Measurements from ENCODE around the gene MMP23B.
A peak's percentile ranks its signal among the peaks of the same experiment; 100 is the strongest.
"Not testable (repeated sequence)": the region's sequence is repeated elsewhere in the genome, so short reads cannot be mapped to it uniquely, and the experiment has no call there.

The MMP23B gene

DNA sequence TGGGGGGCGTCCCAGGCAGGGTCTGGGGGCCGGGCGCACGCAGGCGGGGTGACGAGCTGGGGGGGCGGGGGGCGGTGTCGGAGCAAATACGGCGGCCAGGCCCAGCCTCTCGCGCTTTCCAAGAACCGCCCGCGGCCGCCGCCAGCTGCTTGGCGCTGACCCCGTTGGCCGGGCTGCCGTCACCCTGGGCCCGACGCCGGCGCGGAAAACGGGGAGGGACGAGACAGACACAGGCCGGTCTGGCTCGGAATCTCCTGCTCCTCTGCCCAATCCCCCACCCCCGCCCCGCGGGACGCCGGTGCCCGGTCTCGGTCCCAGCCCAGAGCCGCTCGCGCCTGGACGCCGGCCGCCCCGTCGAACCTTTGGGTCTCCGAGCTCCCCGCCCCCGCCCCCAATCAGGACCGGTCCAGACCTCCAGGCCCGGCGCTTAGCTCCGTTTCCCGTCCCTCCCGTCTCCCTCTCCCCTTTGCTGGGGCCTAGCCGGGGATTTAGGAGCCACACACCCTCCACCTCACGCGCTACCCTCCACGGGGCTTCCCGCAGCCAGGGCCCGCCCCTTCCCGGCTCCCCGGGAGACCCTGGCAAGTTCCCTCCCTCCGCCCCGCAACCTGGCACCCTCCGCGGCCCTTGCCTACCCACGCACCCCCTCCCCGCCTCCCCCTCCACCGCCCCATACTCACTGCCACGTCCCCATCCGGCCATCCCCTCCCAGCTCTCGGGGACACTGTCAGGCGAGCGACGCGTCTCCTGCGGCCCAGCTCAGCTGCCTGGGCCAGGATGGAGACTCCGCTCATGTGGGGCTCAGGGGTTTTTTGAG lies 800 bp upstream of the MMP23B start:
- DNase-seq (ENCODE audit: low read depth in 3 of 3) = no peak

DNA sequence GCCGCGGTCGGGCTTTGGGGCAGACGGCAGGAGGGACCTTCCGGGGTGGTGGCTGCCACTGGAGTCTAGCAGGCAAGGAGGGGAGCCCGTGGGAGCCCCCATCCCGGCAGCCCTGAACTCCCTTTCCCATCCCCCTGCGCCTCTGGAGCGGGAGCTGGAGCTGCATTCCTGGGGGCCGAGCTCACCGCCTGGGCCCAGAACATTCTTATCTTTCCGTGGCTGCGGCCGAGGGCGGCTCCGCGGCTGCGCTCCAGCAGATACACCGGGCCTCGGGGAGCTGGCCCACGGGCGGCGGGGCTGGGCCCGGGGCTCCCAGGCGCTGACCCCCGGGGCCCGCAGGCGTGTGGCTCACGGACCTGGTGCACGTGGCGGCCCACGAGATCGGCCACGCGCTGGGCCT lies 1.4 kb downstream of the MMP23B start:
- DNase-seq (ENCODE audit: low read depth in 3 of 3) = not testable (repeated sequence)

DNA sequence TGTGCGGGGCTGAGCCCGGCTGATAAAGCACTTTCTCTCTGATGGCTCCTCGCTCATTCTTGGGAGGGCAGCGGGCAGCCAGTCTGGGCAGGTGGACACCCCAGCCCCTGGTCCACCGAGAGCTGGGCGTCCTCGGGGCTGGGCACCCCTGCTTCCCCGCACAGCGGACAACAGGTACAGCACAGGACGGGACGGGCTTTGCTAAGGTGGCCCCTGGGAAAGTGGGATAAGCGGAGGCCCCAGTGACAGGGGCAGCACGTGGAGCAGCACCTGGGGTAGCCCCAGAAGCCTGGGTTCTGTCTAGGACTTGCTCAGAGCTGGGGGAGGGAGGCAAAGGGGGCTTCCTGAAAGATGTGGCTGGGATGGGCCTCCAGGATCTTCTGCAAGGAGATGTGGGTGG lies 2.6 kb downstream of the MMP23B start:
- not testable (repeated sequence) for DNase-seq (ENCODE audit: low read depth in 3 of 3)

DNA sequence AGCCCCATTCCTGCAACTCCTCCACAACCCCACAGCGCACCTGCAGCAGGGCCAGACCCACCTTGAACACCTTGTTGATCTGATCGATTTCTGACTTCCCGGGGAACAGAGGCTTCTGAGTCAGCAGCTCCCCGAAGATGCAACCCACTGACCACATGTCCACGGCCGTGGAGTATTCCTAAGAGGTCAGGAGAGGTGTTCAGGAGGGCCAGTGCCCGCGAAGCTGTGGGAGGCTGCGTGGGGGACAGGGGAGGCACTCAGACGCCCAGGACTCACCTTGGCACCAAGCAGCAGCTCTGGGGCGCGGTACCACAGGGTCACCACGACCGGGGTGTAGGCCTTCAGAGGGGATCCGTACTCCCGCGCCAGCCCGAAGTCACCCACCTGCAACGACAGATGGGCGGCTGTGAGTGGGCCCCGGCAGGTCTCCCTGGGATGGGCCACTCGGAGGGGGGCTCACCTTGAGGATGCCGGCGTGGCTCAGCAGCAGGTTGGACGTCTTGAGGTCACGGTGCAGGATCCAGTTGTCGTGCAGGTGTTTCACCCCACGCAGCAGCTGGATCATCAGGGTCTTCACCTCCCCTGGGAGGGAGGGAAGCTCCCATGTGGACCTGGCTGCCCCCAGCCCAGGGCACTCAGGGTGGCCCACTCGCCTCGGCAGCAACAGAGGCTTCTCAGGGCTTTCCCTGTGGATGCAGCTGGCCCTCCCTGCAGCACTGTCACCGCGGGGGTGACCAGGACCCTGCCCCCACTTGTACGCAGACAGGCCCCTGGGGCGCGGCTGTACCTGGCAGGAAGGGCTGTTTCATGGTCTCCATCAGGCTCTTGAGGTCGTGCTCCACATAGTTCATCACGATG lies 4.9 kb downstream of the MMP23B start:
- not testable (repeated sequence) for DNase-seq (ENCODE audit: low read depth in 3 of 3)

DNA sequence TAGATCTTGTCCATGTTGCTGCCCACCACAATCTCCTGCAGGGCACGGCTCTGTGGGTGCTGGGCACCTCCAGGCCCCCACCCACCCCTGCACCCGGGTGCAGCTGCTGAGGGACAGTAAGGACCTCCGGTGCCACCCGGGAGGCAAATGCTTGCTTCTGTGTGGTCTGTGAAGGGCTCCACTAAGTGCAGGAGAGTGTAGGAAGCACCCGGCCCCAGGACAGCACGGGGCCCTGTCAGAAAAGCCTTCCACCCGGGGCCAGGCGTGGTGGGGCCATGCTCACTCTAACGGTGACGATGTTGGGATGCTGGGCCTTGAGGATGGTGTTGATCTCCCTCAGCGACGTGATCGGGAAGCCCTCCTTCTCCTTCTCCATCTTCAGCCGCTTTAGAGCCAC lies 5.5 kb downstream of the MMP23B start:
- not testable (repeated sequence) for DNase-seq (ENCODE audit: low read depth in 3 of 3)

DNA sequence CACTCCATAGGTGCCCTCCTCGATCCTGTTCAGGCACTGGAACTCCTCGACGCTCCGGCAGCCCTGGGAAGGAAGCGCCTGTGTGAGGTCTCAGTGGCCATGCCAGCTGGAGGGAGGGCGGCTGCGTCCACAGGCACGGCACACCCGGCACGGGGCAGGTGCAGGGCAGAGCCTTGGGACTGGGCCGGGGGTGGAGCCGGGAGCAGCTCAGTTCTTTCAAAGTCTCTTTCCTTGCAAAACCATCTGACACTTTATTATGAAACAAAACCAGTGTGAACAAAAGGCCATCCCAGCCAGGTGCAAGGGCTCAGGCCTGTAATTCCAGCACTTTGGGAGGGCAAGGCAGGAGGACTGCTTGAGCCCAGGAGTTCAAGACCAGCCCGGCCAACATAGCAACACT lies 6.6 kb downstream of the MMP23B start:
- not testable (repeated sequence) for DNase-seq (ENCODE audit: low read depth in 3 of 3)

DNA sequence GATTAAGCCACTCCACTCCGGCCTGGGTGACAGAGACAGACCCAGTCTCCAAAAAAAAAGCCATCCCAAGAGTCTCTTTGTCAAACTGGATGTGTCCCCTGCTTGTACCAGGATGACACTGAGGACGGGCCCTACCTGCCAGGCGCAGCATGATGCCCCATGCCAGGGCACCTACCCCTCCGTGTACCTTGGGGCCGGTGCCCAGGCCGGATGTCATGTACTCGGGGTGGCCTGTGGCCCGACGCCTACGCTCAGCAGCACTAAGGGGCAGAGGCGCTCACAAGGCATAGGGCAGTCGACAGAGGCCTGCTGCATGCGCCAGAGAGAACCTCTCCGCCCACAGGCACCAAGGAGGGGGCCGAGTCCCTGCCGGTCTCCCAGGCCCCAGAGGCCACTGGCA lies 7.4 kb downstream of the MMP23B start:
- DNase-seq (ENCODE audit: low read depth in 3 of 3) = not testable (repeated sequence)

DNA sequence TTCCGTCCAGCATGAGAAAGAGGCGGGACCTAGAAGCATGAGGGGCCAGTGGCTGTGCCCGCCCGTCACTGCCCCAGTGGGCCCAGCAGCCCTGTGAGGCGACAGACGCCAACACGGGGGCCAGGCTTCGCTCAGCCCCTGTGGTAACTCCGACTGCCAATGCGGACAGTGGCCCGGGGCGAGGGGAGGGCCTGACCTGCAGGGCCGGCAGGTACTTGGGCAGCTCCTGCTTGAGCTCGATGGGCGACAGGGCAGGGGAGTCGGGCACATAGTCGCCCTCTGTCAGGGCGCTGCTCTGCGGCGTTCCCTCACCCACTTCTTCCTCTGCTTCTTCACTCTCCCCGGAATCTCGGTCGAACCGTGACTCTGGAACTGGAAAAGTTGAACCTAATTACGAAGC lies 8.1 kb downstream of the MMP23B start:
- not testable (repeated sequence) for DNase-seq (ENCODE audit: low read depth in 3 of 3)

DNA sequence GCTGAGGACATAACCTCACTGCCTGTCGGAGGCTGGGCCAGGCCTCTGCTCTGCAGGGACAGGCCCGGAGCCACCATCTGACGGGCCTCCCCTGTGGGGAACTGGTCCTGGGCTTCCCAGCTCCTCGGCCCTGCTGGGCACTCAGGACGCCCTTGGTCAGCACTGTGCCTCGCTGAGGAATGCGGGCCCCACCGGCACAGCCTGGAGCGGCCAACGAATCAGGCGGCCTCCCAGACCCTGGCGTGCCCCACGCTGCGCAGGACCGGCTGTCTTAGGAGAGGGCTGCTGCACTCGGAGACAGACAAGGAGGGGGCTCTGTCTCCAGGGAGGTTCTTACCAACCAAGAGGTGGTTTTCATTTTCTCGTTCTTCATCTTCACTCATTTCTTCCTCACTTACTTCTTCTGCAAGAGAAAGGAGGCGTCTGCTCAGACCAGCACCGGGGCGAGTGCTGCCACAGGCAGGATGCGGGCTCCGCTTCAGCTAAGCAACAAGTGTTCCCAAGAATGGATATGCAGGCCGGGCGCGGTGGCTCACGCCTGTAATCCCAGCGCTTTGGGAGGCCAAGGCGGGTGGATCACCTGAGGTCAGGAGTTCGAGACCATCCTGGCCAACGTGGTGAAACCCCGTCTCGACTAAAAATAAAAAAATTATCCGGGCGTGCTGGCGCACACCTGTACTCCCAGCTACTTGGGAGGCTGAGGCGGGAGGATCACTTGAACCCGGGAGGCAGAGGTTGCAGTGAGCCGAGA lies 8.9 kb downstream of the MMP23B start:
- not testable (repeated sequence) for DNase-seq (ENCODE audit: low read depth in 3 of 3)

DNA sequence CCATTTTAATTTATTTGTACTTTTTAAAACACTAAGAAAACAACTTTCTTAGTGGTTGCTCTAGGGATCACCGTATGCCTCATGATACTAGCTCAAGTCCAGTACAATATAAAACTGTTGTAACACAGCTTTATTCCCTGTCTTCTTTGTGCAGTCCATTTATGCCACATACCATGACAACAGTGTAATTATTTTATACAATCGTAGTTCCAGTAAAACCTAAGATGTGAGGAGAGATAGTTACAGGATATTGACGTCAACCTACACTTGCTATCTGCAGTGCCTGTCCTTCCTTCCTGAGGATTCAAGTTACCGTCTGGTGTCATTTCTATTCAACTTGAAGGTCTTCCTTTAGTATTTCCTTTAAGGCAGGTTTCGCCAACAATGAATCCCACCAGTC lies 14.4 kb downstream of the MMP23B start:
- not testable (repeated sequence) for DNase-seq (ENCODE audit: low read depth in 3 of 3)

DNA sequence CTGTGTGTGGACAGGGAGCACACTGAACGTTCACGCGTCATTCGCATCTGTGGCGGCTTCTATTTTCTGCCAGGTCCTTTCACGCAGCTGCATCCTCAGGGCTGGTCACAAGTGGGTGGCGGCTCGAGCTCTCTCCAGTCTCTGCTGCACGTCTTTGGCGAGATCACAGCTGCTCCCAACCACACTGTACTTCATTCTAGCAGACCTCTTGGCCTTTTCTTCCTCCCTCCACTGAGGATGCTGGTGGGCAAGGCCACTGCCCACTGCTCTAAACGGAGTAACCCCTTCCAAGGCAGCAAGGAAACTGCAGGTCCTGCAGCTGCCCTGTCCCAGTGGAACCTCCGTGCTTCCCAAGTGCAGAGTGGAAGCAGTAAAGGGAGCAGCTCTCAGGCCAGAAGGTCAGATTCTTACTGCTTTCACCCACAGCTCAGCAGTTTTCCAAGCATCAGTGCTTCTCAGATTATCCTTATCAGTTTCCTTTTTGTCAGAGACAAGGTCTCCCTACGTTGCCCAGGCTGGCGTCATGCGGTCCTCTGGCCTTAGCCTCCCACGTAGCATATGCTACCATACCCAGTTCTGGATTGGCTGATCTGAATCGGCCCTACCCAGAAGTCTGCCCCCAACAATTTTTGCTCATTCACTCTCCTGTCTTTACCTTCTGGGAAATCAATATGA lies 15.7 kb downstream of the MMP23B start:
- not testable (repeated sequence) for DNase-seq (ENCODE audit: low read depth in 3 of 3)

DNA sequence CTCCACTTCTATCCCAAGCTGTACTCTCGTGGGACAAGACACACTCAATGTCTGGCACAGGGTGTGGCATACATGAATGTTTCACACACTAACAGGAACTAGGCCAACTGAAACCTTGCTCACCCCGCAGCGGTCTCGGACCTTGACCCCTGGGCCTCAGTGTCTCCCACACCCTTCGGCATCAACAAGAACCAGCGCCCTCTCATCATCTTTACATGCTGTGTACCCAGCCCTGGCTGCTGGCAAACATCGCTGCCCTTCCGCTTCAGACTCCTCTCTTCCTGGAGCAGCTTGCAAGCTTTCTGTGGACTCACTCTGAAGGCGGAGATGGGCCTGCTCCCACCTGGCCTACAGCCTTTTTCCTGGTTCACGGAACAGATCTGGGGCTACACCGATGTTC lies 16.3 kb downstream of the MMP23B start:
- not testable (repeated sequence) for DNase-seq (ENCODE audit: low read depth in 3 of 3)

DNA sequence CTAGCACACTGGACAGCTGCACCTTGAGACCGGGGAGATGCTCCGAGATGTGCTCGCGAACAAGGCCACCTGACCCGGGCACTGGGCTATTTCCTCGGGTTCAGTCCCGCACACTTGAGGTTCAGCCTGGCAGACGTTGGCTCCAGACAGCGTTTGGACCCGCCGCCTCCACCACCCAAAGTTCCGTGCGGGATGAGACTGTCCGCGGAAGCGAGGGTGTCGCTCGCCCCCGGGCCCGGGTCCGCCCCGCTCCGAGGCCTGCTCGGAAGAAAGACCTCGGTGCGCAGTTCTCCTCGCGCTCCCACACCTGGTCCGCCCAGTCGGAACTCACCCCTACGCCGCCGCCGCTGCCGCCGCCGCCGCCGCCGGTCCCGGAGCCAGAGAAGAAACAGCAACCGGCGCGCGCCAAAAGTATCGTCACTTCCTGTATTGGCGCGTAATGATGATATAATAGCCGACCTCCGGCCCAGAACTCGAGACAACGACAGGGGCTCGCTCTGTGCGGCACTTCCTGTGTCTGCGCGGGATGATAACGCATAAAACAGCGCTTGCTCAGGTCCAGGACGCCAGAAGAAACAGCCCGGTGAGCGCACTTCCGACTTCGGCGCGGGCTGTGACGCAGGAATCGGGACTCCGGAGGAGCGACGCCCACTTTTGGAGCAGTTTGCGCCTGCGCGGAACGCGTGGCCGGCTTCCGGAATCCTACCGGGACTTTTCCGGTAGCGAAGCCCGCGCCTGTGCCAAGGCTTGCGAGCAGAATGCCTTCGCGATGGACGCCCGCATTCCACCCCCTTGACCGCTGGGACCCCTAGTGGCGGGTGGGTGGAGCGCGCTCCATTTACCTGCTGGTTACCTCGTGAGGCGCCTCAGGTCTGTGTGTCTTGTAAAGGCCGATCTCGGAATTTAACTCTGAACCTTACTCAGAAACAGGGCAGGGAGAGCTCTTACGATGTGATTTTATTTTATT lies 26.9 kb downstream of the MMP23B start, which contains the start of gene CDK11B:
CDK11B (minus strand) TSS at position 422 of the 967 bp plus-strand sequence. CDS start 1,519 bp downstream, outside the sequence.
- peak; percentile 93 to 99 (median 97) for DNase-seq (ENCODE audit: low read depth in 3 of 3)

DNA sequence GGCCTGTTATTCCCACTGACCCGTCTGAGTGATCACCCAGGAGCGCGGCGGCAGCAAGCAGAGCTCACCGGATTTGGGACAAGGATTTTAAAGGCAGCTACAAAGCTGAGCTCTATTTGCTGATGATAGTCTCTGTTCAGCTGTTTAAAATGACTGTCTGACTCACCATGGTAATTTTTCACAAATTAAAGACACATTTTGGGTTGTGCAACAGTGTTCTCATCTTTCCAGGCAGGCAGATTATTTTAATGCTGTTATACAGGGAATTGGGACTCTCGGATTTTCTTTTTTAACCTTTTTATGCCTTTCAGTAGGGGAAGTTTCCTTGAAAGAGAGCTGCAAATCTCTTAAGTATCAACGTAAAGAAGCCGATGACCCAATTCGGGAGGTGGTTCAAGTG lies 30.4 kb downstream of the MMP23B start:
- not testable (repeated sequence) for DNase-seq (ENCODE audit: low read depth in 3 of 3)

DNA sequence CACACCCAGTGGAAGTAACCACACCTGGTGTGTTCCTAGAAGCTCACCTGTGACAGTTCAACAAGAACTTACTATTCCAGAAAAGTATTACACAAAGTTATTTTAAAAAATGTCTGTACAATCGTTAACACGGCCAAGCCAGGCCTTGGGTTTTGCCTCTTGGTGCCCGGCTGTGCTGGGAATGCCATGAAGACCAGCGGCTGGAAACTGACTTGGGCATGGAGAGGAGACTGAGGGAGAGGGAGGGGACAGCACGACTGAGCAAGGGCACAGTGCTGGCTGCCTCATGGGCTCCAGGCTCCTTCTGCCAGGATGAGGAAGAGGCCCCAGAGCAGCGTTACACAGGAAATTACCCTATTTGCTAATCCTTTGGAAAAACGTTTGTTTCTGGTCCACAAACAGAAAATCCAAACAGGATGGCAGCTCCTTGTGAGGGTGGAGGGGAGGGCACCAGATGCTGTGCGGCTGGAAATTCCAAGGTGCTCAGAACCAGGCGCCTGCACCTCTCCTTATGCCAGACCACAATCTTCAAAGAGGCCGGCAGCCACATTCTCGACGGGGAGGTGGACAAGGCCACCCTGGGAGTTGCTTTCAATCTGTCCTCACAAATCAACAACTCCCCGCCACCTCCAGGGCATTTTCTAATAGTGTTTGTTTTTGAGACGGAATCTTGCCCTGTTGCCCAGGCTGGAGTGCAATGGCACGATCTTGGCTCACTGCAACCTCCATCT lies 31.0 kb downstream of the MMP23B start:
- DNase-seq (ENCODE audit: low read depth in 3 of 3) = not testable (repeated sequence)

DNA sequence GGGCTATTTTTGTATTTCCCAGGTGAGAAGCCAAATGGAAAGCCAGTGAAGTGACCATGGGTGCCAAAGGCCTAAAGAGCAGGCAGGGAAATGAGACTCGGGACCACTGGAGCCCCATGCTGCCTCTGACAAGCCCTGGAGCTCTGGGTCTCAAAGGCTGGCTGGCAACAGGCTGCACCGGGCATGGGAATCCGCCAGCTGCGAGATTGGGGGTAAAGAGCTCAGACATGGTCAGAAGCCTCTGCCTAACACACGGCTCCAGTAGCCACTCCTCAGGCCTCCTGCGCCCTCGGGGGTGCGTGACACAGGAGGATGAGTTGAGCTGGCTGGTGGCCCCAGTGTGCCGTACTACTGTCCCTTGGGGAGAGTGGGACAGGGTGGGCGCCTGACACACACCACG lies 32.3 kb downstream of the MMP23B start:
- DNase-seq (ENCODE audit: low read depth in 3 of 3) = not testable (repeated sequence)

DNA sequence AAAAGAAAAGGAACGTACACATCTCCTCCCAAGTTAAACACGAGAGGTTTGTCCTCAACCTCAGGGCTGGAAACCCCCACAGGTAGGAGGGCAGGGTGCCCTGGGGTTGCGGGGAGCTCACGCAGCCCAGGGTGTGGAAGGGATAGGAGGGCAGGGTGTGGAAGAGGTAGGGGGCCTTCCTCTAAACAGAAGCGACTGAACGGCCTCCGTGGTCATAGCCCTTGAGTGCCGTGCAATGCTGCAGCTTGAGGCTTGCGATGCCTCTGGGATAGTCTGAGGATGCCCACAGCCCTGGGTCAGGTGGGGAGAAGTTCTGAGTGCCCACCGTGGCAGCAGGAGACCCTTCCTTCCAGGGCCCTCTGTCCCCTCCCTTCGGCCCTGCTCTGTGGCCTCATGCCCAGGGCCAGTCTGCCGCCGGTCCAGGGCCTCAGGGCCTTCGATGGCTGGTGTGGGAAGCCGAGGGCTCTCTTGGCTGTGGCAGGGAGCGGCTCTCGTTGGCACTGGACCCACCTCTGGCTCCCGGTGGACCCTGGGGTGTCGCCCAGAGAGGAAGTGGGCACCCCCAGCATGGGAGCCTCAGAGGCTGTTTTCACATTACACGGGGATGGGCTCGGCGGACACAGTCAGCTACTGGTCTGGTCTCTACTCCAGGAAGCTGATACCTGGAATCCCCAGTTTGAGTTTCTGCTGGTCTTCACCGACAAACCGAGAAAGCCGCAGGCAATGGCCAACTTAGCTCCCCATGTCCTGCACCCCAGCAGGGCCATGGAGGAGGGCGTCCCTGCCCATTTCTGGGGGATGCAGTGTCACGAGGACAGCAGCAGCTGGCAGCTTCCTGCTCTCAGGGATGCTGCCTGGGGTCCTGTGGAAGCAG lies 33.2 kb downstream of the MMP23B start:
- no peak for DNase-seq (ENCODE audit: low read depth in 3 of 3)

DNA sequence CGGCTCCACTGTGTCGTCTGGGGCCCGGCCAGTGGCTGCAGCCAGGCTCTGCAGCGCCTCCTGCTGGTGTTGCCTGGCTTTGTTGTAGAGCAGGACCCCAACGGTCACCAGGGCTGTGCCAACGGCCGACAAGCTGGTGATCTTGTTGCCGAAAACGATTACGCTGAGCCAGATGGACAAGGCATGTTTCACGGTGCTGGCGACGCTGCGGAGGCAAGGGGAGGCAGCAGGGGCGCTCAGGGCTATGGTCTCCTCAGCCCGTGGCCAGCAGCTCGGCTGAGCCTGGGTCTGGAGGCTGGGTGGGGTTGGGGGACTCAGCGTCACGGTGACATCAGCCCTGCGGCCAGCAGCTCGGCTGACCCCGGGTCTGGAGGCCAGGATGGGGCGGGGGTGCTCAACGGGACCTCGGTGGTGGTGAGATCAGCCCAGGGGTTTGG lies 33.9 kb downstream of the MMP23B start:
- DNase-seq (ENCODE audit: low read depth in 3 of 3) = no peak

Data from stimulated activated CD4-positive, alpha-beta T cell treated with anti-CD3 and anti-CD28 coated beads, TNF-alpha, amount 100 ng/mL, for 4 hours (primary cell).